HG03097 (cell line): Measurements from ENCODE around the gene FOXJ1.

Experiments
- ATAC-seq: cut with Tn5 transposase; IDR thresholded peaks from one replicate; pipeline ENCODE4 v1.9.1; 2021; ENCODE audit not compliant: unreplicated experiment, low FRiP score

FOXJ1 gene

GRCh38 chr17:76092526-76093413 is 48.3 kb downstream of the FOXJ1 start:
- no peak for ATAC-seq

GRCh38 chr17:76091526-76092286 is 49.3 kb downstream of the FOXJ1 start:
- no peak for ATAC-seq

GRCh38 chr17:76090517-76091129 is 50.4 kb downstream of the FOXJ1 start:
- no peak for ATAC-seq

GRCh38 chr17:76089680-76090516 is 51.1 kb downstream of the FOXJ1 start:
- no peak for ATAC-seq

GRCh38 chr17:76088868-76089576 is 52.0 kb downstream of the FOXJ1 start:
- no peak for ATAC-seq

GRCh38 chr17:76088041-76088867 is 52.8 kb downstream of the FOXJ1 start:
- no peak for ATAC-seq

GRCh38 chr17:76087531-76087930 is 53.5 kb downstream of the FOXJ1 start:
- ATAC-seq, result no peak

- ATAC-seq, result no peak
Measured at GRCh38 chr17:76086384-76086783, 54.7 kb downstream of the FOXJ1 start.
